HG02798 (cell line): Measurements from ENCODE around the gene LRP2.
"Not testable (repeated sequence)": the region's sequence is repeated elsewhere in the genome, so short reads cannot be mapped to it uniquely, and the experiment has no call there.

Source experiments
- ATAC-seq: cut with Tn5 transposase; IDR thresholded peaks from one replicate; pipeline ENCODE4 v1.9.1; 2021; ENCODE audit warnings: mild to moderate bottlenecking; ENCODE audit not compliant: unreplicated experiment, poor library complexity

Gene LRP2

GRCh38 chr2:169137924-169138323 lies 224.4 kb downstream of the LRP2 start:
- ATAC-seq: no peak

- ATAC-seq: no peak
Measured at GRCh38 chr2:169136885-169137534, 225.3 kb downstream of the LRP2 start.

- not testable (repeated sequence) for ATAC-seq
Measured at GRCh38 chr2:169136428-169136827, 225.9 kb downstream of the LRP2 start.

GRCh38 chr2:169134272-169134671 lies 228.1 kb downstream of the LRP2 start:
- not testable (repeated sequence) for ATAC-seq

- ATAC-seq: peak; percentile 76
Measured at GRCh38 chr2:169131587-169132512, 230.5 kb downstream of the LRP2 start.

GRCh38 chr2:169129703-169130243 lies 232.6 kb downstream of the LRP2 start:
- ATAC-seq: no peak

GRCh38 chr2:169119851-169120250 lies 242.5 kb downstream of the LRP2 start:
- no peak for ATAC-seq

GRCh38 chr2:169119123-169119760 lies 243.1 kb downstream of the LRP2 start:
- ATAC-seq: no peak

- no peak for ATAC-seq
Measured at GRCh38 chr2:169118060-169118459, 244.3 kb downstream of the LRP2 start.

- ATAC-seq: no peak
Measured at GRCh38 chr2:169116993-169117392, 245.3 kb downstream of the LRP2 start.

GRCh38 chr2:169116327-169116726 lies 246.0 kb downstream of the LRP2 start:
- ATAC-seq: no peak

GRCh38 chr2:169114056-169114455 lies 248.3 kb downstream of the LRP2 start:
- ATAC-seq: no peak

GRCh38 chr2:169112841-169113240 lies 249.5 kb downstream of the LRP2 start:
- ATAC-seq: no peak

- ATAC-seq: no peak
Measured at GRCh38 chr2:169110916-169111315, 251.4 kb downstream of the LRP2 start.

GRCh38 chr2:169110419-169110818 lies 251.9 kb downstream of the LRP2 start:
- ATAC-seq: no peak

- ATAC-seq: peak; percentile 65
Measured at GRCh38 chr2:169109502-169110409, 252.6 kb downstream of the LRP2 start.

- no peak for ATAC-seq
Measured at GRCh38 chr2:169108099-169108884, 254.0 kb downstream of the LRP2 start.

GRCh38 chr2:169107645-169108044 lies 254.7 kb downstream of the LRP2 start:
- ATAC-seq: peak; percentile 74
